Measurements from ENCODE around the gene AKR1B1.
A peak's percentile ranks its signal among the peaks of the same experiment; 100 is the strongest.

The AKR1B1 gene

GRCh38 chr7:134452991-134453473, 5.9 kb downstream of the AKR1B1 start:
- DNase-seq (ENCODE audit: extremely low read depth, low read depth): no peak
- TF ChIP-seq, protein P1, sequence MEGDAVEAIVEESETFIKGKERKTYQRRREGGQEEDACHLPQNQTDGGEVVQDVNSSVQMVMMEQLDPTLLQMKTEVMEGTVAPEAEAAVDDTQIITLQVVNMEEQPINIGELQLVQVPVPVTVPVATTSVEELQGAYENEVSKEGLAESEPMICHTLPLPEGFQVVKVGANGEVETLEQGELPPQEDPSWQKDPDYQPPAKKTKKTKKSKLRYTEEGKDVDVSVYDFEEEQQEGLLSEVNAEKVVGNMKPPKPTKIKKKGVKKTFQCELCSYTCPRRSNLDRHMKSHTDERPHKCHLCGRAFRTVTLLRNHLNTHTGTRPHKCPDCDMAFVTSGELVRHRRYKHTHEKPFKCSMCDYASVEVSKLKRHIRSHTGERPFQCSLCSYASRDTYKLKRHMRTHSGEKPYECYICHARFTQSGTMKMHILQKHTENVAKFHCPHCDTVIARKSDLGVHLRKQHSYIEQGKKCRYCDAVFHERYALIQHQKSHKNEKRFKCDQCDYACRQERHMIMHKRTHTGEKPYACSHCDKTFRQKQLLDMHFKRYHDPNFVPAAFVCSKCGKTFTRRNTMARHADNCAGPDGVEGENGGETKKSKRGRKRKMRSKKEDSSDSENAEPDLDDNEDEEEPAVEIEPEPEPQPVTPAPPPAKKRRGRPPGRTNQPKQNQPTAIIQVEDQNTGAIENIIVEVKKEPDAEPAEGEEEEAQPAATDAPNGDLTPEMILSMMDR (IDR thresholded peaks at IDR 0.05; ENCODE audit: low read depth, low read length): no peak

GRCh38 chr7:134452419-134452838, 6.5 kb downstream of the AKR1B1 start:
- TF ChIP-seq, protein P1 (IDR thresholded peaks at IDR 0.05; ENCODE audit: low read depth, low read length): no peak
- no peak for DNase-seq (ENCODE audit: extremely low read depth, low read depth)

DNA sequence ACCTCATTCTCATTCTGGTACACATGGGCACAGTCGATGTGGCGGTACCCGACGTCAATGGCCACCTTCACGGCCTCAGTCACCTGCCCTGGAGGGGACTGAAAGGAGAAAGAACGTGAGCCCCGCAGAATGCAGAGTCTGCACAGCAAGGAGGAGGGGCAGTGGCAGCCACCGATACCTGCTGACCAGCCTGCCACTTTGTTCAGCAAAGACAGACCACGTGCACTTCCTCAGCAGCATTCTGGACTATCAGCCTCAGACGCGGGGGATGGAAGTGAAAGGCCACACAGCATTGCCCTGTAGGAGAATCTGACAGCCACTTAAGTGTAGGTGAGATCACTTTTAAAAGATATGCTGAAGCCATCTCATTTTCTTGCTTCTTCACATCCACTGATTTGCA, 7.2 kb downstream of the AKR1B1 start:
- DNase-seq (ENCODE audit: extremely low read depth, low read depth): no peak
- TF ChIP-seq, protein P1 (IDR thresholded peaks at IDR 0.05; ENCODE audit: low read depth, low read length): no peak

DNA sequence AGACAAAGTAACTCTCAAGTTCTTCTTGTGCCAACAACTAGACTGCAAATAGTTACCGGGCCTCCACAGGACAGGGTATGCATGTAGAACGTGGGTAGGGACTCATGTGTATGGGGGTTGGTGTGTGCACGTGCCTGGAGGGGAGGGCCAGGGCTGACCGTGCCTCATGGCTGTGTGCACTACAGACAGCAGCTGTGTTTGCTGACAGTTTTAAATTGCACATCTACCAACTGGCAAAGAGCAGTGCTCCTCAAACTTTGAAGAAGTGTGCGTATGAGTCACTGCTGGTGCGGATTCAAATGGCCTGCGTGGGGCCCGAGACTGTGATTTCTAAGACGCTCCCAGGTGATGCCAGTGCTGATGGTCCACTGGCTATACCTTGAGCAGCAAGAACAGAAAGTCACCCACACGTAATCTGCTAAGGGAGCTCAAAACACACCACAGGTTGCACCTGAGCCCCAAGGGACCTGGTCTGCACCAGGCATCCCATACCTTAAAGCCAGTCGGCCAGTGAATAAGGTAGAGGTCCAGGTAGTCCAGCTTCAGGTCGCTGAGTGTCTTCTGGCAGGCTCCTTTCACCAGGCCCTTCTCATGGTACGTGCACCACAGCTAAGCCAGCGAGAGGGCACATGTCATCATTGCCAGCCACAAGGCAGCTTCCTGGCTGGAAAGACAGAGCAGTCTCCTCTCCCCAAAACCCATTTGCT, 8.5 kb downstream of the AKR1B1 start:
- no peak for DNase-seq (ENCODE audit: extremely low read depth, low read depth)
- TF ChIP-seq, protein P1 (IDR thresholded peaks at IDR 0.05; ENCODE audit: low read depth, low read length): no peak

DNA sequence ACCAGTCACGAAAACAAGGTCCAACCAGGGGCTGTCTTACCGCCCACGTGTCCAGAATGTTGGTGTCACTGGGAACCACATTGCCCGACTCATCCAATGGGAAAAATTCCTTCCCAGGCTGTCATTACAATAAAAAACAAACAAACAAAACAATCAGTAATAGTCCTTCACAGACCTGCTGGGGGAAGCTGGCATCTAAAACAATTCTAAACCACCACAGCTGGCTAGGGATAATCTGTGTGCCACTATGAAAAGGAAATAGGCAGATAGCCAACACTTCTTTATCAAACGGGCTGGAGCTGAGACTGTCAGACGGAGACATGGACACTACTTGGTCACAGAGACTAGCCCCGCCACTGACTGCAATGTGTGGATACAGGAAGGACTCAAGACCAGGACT, 9.2 kb downstream of the AKR1B1 start:
- TF ChIP-seq, protein P1 (IDR thresholded peaks at IDR 0.05; ENCODE audit: low read depth, low read length): no peak
- DNase-seq (ENCODE audit: extremely low read depth, low read depth): no peak

DNA sequence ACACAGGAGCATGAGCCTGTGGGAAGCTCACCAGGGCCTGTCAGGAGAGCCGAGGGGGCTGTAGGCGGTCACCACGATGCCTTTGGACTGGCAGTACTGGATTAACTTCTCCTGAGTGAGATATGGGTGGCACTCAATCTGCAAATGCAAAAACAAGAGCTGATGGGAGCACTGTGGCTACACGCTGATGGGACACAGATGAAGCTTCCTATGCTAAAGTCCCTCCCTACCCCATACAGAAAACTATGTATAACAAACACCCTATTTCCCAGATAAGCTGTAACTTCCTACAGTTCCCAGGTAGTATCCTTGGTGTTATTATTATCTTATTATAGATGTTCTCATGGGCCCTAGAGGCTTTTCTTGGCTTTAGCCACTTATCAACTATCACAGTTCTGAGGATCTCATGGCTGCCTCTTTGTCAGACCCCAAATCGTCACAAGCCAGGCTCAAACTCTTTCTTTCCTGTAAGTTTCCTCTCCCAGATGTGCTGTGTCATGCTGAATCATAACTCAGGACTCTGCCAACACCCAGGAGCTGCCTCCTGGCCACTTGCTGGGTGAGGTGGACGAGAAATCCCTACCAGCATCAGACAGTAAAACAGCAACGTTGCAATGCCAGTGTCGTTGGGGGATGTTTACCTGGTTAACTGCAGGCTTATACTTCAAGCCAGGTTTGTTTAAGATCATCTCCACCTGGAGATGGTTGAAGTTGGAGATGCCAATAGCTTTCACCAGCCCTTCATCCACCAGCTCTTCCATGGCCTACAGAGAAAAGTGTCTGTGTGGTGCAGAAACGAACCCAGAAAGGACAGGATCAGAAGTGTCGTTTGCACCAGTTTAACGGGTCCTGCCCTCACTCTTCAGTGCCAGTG, 10.3 kb downstream of the AKR1B1 start:
- TF ChIP-seq, protein P1 (IDR thresholded peaks at IDR 0.05; ENCODE audit: low read depth, low read length): no peak
- DNase-seq (ENCODE audit: extremely low read depth, low read depth): peak; percentile 80

DNA sequence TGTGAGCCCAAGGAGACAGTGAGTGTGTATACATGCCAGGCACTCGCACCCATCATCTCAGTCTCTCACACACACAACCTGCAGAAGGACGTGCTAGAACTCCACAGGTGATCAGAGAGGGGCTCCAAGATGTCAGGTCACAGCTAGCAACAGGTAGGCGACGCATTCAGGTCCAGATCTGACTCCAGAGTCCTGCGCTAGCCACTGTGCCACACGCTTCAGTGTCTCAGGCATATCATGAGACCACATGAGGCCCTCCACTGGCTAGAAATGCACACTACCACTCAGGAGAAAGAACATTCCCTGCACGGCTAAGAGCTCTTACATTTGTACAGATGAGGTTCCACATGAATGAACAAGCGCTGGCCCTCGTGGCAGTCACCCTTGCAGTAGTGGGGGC, 11.5 kb downstream of the AKR1B1 start:
- DNase-seq (ENCODE audit: extremely low read depth, low read depth): no peak
- TF ChIP-seq, protein P1 (IDR thresholded peaks at IDR 0.05; ENCODE audit: low read depth, low read length): no peak

Data from AG09319 (cell line).